Stromal cell of bone marrow (primary cell): Measurements from ENCODE around the gene PTGER2.
A peak's percentile ranks its signal among the peaks of the same experiment; 100 is the strongest.

Source experiments
- DNase-seq: peaks from one replicate; pipeline ENCODE4 v3.0.0-alpha.2; 2012; ENCODE audit warnings: low read depth

PTGER2 gene

GRCh38 chr14:52307376-52307775, 6.7 kb upstream of the PTGER2 start:
- no peak for DNase-seq

GRCh38 chr14:52307905-52308304, 6.2 kb upstream of the PTGER2 start:
- DNase-seq = no peak

GRCh38 chr14:52310541-52310940, 3.6 kb upstream of the PTGER2 start:
- DNase-seq = no peak

GRCh38 chr14:52312931-52313355, 1.2 kb upstream of the PTGER2 start:
- no peak for DNase-seq

DNA sequence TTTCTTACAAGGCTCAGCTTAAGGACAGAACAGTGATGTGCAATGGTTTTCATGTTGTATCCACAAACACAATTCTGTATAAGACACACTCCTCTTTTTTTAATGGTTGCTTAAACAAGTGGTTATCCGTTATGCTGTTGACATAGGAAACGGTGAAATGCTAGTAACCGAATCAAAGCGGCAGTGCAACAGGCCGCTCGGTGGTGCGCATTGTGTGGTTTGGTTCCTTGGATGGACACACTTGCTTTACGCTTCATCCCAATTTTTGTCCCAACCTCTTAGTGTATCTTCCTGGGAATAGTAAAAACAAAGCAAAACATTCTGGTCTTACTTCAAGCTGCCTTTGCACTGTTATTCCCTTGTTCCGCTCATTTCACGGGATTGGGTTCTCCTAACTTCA, 650 bp upstream of the PTGER2 start:
- DNase-seq = no peak

- no peak for DNase-seq
Measured at GRCh38 chr14:52314595-52315354, 663 bp downstream of the PTGER2 start.

DNA sequence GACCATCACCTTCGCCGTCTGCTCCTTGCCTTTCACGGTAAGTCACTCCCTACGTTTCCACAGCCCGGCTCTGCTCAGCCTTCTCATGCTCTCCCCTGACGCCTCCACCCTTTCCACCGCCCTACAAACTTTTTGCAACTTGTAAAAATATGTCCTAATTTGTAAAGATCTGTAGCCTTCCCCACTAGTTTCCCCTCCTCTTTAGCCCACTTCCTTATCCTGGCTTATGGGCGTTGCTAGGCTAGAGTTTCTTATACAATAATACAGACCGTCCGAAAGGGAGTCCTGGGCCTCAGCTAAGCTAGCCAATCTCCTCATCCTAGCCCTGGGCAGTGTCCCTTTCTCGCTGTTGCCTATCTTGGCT, 1.2 kb downstream of the PTGER2 start:
- no peak for DNase-seq

GRCh38 chr14:52318062-52318461, 4.0 kb downstream of the PTGER2 start:
- DNase-seq = no peak

GRCh38 chr14:52318826-52319645, 4.9 kb downstream of the PTGER2 start:
- no peak for DNase-seq

DNA sequence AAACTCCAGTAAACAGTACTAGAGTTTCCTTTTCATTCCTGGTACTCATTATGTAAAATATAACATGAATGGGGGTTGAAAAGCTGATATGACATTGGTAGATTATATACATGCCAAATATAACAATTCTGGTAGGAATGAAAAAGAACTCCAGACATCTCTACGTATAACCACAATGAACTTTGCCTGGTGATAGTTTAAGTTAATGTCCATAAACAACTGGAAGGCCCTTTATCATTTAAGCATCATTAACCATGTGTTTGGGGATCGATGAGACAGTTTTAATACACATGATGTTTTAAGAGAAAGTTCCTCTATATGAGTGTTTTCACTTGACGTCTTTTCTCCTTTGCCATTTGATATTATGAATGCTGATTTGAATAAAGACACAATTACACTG, 5.8 kb downstream of the PTGER2 start:
- no peak for DNase-seq

GRCh38 chr14:52325126-52325525, 11.0 kb downstream of the PTGER2 start:
- no peak for DNase-seq

- no peak for DNase-seq
Measured at GRCh38 chr14:52325630-52326029, 11.5 kb downstream of the PTGER2 start.

- DNase-seq = no peak
Measured at GRCh38 chr14:52327374-52328226, 13.5 kb downstream of the PTGER2 start.

DNA sequence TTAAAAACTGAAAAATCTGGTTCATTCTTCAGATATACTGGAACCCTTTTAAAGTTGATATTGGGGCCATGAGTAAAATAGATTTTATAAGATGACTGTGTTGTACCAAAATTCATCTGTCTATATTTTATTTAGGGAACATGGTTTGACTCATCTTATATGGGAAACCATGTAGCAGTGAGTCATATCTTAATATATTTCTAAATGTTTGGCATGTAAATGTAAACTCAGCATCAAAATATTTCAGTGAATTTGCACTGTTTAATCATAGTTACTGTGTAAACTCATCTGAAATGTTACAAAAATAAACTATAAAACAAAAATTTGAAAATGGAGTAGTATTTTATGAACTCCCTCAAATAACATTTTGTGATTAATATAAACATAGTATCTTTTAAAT, 14.2 kb downstream of the PTGER2 start:
- DNase-seq = no peak

DNA sequence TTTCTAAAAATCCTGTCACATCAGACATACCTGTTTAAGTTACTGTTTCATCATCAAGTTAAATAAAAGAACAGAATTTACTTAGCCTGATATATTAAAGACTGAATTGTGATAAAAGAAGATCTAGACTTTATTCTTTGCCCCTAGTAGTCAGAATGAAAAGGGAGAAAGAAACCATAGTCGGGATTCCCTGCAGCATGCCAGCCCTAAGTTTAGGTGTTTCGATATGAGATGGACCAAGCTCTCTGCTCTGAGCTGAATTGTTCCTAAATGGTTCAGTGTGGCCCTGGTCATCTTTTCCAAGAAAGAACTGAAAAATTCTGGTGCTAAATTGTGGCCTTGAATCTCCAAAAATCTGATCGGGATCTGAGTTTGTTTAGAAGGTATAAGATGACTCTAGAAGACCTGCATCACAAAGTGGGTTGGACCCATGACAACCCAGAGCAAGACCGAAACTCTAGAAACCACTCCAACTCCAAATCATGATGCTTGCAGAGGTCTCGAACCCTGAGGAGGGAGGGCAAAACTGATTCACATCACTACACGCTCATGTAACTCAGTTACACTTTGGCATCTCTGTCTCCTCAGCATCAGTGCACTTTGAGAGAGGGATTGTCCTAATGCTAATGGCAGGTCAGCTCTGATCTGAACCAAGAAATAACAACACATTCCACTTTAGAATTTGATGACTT, 15.7 kb downstream of the PTGER2 start:
- no peak for DNase-seq

- DNase-seq = no peak
Measured at GRCh38 chr14:52332269-52332668, 18.2 kb downstream of the PTGER2 start.

- no peak for DNase-seq
Measured at GRCh38 chr14:52333108-52333507, 19.0 kb downstream of the PTGER2 start.

- DNase-seq = no peak
Measured at GRCh38 chr14:52333823-52334657, 19.9 kb downstream of the PTGER2 start.

DNA sequence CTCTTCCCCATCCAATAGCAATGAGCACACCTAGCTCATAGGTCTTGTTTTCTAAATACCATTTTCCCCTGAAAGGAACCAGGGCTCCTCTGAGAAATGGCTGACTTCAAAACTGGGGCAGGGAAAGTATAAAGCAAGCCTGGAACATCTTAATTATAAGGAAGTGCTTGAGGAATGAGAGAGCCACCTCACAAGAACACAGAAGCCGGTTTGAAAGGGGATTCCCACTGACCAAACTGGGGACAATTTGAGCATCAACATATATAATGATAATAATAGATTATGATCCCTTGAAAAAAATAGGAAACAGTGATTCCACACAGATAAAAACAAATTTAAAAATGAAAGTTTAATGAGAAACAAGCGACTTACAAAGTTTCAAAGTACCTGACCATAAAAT, 22.1 kb downstream of the PTGER2 start:
- DNase-seq = no peak

DNA sequence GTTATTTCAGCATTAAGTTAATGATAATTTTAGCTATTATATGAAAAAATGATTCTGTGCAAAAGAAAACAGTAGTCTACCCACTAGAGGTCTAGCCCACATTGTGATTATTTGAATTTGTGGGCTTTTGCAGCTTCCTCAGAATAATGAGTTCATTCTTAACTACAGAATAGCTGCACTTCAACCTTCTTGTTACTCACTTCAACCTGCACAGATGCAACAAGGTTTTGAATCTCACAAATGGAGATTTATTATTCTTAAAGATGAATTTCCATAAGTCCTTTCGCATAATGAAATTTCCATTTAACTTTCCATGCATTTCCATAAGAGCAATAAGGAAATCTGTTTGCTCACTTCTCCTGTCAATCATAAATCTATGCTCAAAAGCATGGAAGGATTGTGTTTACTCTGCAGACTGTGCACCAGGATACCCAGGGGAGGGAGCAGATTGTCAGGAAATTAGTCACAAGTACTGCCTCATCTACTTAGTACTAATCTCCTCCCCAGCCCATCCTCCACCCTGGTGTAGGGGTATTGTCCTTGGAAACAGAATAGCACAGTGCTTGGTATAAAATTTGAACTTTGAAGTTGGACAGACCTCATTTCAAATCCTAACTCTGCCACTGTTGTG, 24.1 kb downstream of the PTGER2 start:
- peak; percentile 73 for DNase-seq

DNA sequence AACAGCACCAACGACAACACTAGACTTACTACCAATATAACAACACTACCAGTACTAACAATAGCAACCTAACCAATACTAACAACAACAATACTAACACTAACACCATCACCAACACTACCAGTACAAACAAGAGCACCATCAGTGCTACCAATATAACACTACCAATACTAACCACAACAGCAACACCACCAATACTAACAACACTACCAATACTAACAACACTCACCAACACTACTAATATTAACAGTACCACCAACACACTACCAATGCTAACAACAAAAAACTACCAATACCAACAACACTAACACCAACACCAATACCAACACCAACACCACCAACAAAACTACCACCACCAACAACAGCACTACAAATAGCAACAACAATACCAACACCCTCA, 25.1 kb downstream of the PTGER2 start:
- DNase-seq = no peak
